HG02938 (cell line): Measurements from ENCODE around the gene MTX2.
"Not testable (repeated sequence)": the region's sequence is repeated elsewhere in the genome, so short reads cannot be mapped to it uniquely, and the experiment has no call there.

ENCODE experiments used
- ATAC-seq: cut with Tn5 transposase; IDR thresholded peaks from one replicate; pipeline ENCODE4 v1.9.1; 2021; ENCODE audit warnings: mild to moderate bottlenecking, moderate library complexity; ENCODE audit not compliant: unreplicated experiment

MTX2 gene

GRCh38 chr2:176285321-176285720 lies 16.1 kb downstream of the MTX2 start:
- ATAC-seq: no peak

DNA sequence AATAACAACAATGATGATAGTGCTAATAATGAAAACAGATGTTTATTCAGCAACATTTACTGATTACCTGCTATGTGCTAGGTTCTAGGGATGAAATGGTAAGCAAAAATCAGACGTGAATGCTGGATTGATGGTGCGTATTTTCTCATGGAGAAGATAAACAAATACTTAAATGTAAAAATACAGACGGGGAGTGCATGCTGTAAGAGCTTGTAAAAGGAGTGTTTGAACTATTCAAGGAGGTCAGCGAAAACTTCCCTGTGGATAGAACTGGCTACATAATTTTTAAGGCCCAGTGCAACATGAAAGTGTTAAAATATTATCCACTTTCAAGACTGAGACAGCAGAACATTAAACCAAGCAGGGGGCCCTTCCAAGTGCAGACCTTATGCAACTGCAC lies 22.1 kb downstream of the MTX2 start:
- no peak for ATAC-seq

DNA sequence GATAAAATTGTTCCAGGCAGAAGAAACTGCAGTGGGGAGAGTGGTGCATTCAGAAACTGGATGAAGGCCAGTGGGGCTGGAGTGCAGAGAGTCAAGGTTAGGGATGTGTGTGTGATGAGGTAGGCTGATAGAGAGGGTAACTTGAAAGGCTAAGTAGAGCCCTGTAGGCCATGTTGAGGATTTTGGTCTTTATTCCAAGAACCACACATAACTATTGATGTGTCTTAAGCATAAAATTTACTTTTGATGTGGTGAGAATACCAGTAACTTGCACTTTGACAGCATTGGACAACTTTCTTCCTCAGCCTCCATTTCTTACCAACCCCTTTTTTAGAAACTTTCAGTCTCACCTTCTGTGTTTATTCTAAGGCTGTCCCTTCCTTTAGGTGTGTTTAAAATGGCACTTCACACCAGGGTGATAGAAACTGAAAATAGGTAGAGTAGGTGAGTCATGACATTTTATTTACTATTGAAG lies 22.6 kb downstream of the MTX2 start:
- ATAC-seq: peak; percentile 79

- no peak for ATAC-seq
Measured at GRCh38 chr2:176292608-176293007, 23.4 kb downstream of the MTX2 start.

DNA sequence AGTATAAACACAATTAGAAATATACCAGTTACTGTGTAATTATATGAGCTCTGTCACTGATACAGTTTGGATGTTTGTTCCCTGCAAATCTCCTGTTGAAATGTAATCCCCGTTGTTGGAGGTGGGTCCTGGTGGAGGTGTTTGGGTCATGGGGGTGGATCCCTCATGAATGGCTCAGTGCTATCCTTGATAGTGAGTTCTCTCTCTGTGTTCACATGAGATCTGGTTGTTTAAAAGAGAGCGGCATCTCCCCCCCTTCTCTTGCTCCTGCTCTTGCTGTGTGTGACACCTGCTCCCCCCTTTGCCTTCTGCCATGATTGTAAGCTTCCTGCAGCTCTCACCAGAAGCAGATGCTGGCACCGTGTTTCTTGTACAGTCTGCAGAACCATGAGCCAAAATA lies 24.1 kb downstream of the MTX2 start:
- no peak for ATAC-seq

DNA sequence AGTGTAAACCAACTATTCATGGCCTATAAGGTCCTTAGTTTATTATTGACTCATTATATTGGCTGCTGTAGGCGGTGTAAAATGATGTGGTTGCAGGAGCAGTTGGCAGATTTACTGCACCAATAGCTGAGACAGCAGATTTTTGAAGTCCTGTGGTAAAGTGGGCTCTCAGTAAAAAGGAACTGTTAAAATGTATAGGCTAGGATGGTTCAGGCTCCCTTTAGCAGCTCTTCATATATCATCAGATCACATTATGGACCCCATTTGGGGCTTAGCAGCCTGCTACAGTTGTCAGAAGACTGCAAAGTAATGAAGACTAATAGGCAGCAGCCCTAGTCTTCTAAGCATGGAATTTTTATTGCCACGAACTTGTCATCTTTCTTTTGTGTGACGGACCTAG lies 27.8 kb downstream of the MTX2 start:
- ATAC-seq: no peak

- ATAC-seq: no peak
Measured at GRCh38 chr2:176297737-176298136, 28.5 kb downstream of the MTX2 start.

GRCh38 chr2:176306020-176306419 lies 36.8 kb downstream of the MTX2 start:
- not testable (repeated sequence) for ATAC-seq

DNA sequence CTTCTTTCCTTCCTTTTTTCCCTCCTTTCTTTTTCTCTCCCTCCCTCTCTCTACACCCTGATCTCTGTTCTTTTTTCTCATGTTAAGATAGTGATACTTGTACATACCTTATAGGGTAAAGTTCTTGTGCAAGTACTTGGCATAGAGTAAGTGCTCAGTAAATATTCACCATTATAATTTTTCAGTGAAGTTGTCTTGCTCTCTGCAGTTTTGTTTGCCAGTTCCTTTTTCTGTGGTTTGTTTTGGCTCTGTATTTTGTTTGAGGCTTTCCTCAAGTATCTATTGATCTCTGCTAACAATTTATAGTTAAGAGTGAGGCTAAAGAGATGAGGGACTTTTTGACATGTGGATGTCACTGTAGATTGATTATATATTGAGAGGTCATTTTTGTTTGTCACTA lies 48.0 kb downstream of the MTX2 start:
- ATAC-seq: no peak

DNA sequence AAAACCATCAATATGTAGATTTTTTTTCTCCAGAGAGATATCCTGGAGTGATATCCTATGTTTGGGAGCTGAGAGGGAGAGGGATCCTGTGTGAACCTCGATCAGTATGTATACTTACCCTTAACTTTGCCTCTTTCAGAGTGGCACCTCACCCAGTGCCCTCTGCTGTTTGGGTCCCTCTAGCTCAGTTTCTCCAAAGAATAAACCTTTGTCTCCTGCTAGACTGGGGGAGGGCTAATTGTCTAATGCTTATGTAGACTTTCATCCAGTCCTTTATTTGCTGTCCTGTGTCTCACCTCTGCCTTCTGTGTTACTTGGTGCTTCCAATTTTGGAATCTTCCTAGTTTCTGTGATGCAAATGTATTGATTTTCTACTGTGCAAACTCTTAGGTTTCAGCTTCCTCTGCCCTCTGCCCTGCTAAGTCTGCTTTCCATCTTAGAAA lies 48.4 kb downstream of the MTX2 start:
- no peak for ATAC-seq

DNA sequence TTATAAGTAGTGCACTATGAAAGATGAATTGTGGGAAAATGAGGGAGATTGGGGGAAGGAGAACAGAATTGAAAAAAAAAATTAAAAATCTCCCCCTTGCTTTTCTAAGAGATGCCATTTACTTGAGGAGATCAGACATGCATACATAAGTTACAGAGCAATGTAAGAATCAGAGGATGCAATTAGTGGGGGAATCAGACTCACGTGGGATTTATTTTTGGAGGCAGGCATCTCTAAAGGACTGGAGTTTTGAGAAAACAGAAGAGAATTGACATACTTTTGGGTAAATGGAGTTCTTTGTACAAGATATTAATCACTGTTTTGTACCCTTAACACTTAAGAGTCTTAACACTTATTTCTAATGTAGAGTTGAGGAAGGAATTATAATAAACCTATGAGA lies 52.7 kb downstream of the MTX2 start:
- no peak for ATAC-seq

DNA sequence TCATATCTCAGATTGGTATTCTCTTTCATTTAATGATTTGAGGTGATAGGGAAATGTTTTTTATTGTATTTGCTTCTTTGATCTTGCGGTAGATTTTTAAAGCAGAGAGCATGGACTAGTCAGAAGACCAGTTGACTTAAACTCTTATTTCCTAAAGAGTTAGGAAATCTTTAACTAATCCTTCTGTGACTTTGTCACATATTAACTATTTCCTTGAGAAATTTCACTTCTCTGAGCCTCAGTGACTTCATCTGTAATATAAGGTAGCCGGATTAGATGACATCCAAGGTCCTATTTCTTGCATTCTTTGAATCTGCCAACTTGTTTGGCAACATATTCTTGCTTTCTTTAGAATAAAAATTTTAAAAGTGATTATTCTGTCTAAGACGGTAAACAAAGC lies 55.6 kb downstream of the MTX2 start:
- ATAC-seq: no peak

GRCh38 chr2:176325732-176326131 lies 56.5 kb downstream of the MTX2 start:
- ATAC-seq: no peak

DNA sequence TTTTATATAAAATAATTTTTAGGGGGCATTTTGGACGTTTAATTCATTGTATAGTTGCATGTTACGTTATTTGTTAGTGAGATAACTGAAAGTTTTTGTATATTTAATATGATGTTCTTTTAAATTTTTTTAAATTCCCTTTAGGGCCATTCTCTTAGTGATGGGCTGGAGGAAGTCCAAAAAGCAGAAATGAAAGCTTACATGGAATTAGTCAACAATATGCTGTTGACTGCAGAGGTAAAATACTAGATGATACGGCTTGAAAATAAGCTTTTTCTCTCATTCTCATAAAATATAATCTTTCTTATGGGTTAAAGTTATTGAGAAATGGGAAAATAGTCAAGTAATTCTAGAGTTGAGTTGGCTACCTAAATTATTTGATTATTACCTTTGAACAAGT lies 58.9 kb downstream of the MTX2 start:
- no peak for ATAC-seq

- ATAC-seq: no peak
Measured at GRCh38 chr2:176330612-176331011, 61.4 kb downstream of the MTX2 start.

GRCh38 chr2:176331646-176332045 lies 62.4 kb downstream of the MTX2 start:
- ATAC-seq: no peak

GRCh38 chr2:176334729-176335128 lies 65.5 kb downstream of the MTX2 start:
- ATAC-seq: no peak

DNA sequence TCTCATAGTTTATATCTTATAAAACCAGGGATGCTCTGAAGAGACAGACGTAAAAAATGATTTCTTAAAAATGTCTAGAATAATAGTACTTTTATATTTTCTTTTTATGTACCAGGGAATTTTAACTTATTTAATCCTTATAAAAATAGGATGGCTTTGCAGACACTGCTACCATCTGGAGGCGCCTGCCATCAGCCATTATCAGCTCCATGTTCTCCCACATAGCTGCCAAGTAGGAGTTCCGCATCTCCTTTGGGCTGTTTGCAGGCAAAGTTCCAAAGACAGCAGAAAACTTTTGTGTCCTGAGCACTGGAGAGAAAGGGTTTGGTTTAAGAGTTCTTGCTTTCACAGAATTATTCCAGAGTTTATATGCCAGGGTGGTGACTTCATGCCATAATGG lies 69.2 kb downstream of the MTX2 start:
- ATAC-seq: no peak

DNA sequence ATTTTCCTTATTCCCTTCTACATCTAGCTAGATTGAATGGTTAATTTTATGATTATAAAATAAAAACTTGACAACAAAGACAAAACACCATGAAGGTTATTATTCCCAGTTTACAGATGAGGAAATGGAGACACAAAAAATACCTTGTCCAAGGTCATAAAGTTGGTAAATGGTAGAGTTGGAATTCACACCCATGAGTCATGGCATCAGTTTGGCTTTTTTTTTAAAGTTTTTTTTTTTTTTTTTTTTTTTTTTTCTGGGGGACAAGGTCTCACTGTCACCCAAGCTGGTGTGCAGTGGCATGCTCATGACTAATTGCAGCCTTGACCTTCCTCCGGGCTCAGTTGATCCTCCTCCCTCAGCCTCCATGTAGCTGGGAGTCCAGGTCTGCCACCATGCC lies 70.0 kb downstream of the MTX2 start:
- no peak for ATAC-seq

- ATAC-seq: no peak
Measured at GRCh38 chr2:176356251-176356650, 87.0 kb downstream of the MTX2 start.

- ATAC-seq: no peak
Measured at GRCh38 chr2:176364273-176364977, 95.2 kb downstream of the MTX2 start.

GRCh38 chr2:176368349-176368748 lies 99.1 kb downstream of the MTX2 start:
- no peak for ATAC-seq
